Activated CD4-positive, alpha-beta T cell treated with anti-CD3 and anti-CD28 coated beads, Interleukin-2, amount 50 U/mL, for 48 hours (primary cell): ENCODE data around the gene SPEM2.
A peak's percentile ranks its signal among the peaks of the same experiment; 100 is the strongest.

ENCODE experiments used
- DNase-seq, 2 experiments: peaks; one replicate each; pipeline ENCODE4 v3.0.0-alpha.2; 2020

The SPEM2 gene

GRCh38 chr17:7425316-7425715 lies at the start of gene SPEM2:
TSS of gene SPEM2 (plus strand) at chr17:7425616. CDS start at chr17:7425689, 73 bp downstream.
- DNase-seq = no peak

DNA sequence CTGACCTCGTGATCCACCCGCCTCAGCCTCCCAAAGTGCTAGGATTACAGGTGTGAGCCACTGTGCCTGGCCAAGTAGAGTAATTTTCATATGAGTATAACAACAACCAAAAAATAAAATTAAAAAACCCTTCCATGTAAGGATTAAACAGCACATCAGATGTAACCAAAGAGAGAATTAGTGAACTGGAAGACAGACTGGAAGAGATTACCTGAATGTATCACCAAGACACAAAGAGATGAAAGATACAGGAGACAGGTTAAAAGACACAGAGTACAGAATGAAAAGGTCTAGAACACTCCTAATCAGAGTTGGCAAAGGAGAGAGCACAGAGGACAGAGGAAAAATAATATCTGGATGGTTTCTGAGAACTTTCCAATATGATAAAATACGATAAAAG lies 46.3 kb upstream of the SPEM2 start:
- DNase-seq = no peak

- no peak for DNase-seq
These were observed 45.1 kb upstream of the SPEM2 start for GRCh38 chr17:7380321-7380720.

GRCh38 chr17:7380855-7381683 lies 44.3 kb upstream of the SPEM2 start, which contains the start of gene TNK1:
TSS of gene TNK1 (plus strand) at chr17:7381089. CDS start at chr17:7382927, 1,838 bp downstream.
- DNase-seq = no peak

DNA sequence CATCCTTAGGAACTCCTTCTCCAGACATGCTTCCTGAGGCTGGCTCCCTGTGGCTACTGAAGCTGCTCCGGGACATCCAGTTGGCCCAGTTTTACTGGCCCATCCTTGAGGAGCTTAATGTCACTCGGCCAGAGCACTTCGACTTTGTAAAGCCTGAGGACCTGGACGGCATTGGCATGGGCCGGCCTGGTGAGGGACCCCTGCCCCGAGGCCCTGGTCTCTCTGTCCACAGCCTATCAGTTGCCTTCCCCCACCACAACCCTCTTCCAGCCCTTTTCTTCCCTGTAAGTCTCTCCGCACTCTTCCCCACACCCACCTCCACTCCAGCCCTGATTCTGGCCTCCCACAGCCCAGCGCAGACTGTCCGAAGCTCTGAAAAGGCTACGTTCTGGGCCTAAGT lies 42.5 kb upstream of the SPEM2 start:
- DNase-seq = no peak

DNA sequence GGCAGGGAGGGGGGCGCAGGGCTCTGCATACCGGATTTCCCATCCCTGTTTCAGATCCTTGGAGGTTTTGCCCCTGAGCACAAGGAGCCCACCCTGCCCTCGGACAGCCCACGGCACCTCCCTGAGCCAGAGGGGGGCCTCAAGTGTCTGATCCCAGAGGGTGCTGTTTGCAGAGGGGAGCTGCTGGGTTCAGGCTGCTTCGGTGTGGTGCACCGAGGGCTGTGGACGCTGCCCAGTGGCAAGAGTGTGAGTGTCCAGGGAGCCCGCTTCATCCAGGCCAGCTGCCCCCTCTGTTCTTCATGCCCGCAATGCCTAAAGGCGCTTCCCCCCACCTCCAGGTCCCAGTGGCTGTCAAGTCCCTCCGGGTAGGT lies 42.1 kb upstream of the SPEM2 start:
- peak in 1 of 2 experiments; percentile 19 for DNase-seq

DNA sequence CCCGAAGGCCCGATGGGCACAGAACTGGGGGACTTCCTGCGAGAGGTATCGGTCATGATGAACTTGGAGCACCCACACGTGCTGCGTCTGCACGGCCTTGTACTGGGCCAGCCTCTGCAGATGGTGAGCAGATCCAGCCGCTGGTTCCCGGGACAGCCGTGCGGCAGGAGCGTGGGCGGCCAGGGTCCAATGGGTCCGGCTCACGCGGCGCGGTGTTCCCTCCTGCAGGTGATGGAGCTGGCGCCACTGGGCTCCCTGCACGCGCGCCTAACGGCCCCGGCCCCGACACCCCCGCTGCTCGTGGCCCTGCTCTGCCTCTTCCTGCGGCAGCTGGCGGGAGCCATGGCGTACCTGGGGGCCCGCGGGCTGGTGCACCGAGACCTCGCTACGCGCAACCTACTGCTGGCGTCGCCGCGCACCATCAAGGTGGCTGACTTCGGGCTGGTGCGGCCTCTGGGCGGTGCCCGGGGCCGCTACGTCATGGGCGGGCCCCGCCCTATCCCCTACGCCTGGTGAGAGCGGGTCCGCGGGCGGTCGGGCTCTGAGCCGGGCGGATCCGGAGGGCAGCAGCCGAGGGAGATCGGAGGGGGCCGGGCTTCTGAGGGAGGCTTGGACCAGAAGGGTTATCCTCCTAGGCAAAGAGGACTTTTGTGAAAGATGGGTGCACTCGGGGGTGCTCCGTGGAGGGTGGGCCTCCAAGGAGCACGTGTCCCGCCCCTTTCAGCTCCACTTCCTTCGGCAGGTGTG lies 41.5 kb upstream of the SPEM2 start:
- DNase-seq = peak; percentile 78 to 83

GRCh38 chr17:7384489-7385081 lies 40.8 kb upstream of the SPEM2 start:
- DNase-seq = no peak

DNA sequence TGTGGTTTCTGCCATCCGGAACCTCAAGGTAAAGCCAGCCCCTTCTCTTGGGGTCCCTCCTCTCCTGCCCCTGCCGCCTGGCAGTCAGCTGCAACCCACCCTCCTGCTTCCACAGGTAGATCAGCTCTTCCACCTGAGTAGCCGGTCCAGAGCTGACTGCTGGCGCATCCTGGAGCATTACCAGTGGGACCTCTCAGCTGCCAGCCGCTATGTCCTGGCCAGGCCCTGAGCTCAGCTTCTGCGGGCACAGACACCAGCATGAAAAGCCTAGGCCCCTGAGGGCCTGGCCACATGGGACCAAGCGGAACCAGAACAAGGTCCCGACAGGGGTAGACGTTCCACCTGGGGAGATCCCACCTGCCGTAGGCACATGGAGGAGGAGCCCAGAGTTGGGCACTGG lies 36.6 kb upstream of the SPEM2 start:
- no peak for DNase-seq

DNA sequence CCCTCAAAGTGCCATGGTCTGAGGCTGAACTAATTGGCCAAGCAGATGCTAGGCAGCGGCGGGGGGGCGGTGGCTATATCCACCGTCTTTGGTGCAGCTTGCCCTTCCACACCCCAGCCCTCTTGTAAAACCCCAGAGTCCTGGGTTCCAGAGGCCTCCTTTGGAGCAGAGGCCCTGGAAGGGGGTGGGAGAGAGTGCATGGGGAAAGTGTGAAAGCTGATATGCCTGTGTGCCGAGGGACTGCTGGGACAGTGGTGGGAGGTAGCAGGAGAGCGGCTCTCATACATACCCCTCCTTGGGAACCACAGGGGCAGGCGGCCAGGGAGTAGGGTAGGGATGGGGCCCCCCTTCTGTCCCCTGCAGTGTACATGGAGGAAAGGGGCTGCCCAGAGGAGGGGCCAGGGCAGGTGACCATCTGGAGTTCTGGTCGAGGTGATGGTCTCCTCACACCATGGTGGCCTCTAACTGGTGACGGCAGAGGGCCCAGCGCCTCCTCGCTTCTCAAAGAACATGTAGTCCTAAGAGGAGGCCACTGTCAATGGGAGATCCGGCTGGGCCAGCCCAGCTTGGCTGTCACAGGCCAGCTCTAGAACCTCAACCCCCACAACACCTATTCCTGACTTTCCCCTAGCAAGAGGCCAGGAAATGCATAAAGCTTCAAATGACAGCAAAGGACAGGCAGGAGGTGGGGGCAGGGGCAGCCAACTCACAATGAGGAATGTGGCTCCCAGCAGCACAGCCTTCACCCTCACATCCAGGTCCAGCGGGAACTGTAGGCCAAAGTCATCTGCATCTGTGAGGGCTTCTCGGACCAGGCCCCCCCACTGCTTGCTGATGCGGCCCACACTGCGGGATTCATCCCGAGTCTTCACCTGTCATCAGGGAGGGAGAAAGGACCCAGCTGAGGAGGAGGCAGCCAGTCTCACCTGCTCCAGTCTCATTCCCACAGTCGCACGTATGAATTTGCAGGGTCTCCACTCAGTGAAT lies 35.2 kb upstream of the SPEM2 start:
- DNase-seq = no peak

GRCh38 chr17:7391307-7391706 lies 34.1 kb upstream of the SPEM2 start:
- DNase-seq = no peak

- no peak for DNase-seq
These were observed 32.5 kb upstream of the SPEM2 start for GRCh38 chr17:7392696-7393612.

DNA sequence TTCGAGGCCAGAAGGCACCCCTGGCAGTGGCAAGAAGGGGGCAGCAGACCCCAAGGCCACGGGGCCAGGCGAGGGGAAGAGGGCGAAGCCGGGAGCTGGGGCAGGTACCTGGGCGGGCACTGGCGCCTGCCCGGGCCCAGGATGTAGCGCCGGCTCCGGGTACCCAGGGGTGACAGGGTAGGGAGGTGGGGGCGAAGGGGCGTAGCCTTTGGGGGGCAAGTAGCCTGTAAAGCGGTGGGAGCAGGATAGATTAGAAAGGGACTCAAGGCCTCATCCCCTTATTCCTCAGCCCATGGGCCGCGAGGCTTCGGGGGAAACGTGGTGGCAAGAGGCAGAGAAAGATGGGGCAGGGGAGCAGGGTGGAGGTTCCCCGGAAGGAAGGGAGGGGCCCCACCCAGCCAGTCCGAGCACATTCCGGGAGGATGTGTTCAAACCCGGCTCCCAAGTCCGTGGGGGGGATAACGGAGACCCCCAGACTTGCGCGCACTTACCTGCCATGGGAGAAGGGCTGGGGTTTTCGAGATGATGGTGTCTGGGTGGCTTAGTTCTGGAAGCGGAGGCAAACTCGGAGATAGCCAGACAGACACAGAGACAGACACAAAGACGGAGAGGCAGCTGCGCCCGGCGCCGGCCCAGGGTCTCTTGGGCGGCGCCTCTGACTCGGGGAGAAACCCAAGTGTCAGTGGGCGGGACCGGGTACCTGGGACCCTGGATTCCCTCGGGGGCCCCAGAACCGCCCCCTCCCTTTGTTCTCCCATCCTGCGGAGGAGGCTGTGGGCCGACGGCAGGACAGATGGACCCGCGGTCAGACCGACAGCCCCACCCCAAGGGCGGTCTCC lies 31.6 kb upstream of the SPEM2 start:
- peak; percentile 61 to 67 for DNase-seq

GRCh38 chr17:7394452-7395191 lies 30.8 kb upstream of the SPEM2 start, which contains the start of gene PLSCR3:
TSS of gene PLSCR3 (minus strand) at chr17:7394525. CDS start at chr17:7394110, 415 bp downstream.
- DNase-seq = peak; percentile 87 to 89

DNA sequence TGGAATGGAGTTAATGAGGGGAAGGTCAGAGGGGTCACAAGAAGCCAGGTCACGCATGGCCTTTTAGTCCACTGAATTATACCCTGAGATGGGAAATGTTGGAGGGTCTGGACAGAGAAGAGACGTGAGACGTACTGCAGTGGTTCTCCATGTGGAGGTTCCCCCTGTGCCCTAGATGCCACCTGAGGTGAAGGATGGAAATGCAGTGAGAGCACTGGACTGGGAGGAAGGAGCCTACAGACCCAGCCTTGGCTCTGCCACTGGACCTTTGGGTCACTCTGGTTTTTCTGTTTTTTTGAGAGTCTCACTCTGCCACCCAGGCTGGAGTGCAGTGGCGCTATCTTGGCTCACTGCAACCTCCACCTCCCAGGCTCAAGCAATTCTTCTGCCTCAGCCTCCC lies 29.3 kb upstream of the SPEM2 start:
- DNase-seq = no peak

- no peak for DNase-seq
These were observed 26.8 kb upstream of the SPEM2 start for GRCh38 chr17:7398612-7399011.

- DNase-seq = peak; percentile 29 to 38
These were observed 22.2 kb upstream of the SPEM2 start for GRCh38 chr17:7403043-7403726.

GRCh38 chr17:7403727-7403976 lies 21.8 kb upstream of the SPEM2 start:
- DNase-seq = no peak
